HG03175 (cell line): ENCODE results near the gene DTX1.
"Not testable (repeated sequence)": the region's sequence is repeated elsewhere in the genome, so short reads cannot be mapped to it uniquely, and the experiment has no call there.

ENCODE experiments used
- ATAC-seq: cut with Tn5 transposase; IDR thresholded peaks from one replicate; pipeline ENCODE4 v1.9.1; 2021; ENCODE audit warnings: mild to moderate bottlenecking, moderate library complexity; ENCODE audit not compliant: unreplicated experiment

DTX1 gene

GRCh38 chr12:113112043-113112899 lies 55.7 kb downstream of the DTX1 start:
- no peak for ATAC-seq

DNA sequence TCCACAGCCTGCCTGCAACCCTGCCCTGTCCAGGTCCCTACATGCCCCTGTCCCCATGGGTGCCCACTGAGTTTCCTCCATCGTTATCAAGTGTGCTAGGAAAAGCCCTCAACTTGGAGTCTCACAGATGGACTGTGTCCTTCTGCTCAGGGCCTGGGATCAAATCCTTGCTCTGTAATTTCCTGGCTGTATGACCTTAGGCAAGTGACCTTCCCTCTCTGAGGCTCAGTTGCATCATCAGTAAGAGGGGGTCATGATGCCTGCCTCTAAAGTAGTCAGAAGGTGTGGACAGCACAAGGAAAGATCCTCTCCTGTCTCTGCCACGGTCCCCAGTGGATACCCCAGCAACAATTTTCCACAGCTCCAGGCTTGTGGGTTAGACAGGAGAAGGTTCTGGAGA lies 56.9 kb downstream of the DTX1 start:
- no peak for ATAC-seq

- no peak for ATAC-seq
Observed at GRCh38 chr12:113114447-113115178, 58.1 kb downstream of the DTX1 start.

DNA sequence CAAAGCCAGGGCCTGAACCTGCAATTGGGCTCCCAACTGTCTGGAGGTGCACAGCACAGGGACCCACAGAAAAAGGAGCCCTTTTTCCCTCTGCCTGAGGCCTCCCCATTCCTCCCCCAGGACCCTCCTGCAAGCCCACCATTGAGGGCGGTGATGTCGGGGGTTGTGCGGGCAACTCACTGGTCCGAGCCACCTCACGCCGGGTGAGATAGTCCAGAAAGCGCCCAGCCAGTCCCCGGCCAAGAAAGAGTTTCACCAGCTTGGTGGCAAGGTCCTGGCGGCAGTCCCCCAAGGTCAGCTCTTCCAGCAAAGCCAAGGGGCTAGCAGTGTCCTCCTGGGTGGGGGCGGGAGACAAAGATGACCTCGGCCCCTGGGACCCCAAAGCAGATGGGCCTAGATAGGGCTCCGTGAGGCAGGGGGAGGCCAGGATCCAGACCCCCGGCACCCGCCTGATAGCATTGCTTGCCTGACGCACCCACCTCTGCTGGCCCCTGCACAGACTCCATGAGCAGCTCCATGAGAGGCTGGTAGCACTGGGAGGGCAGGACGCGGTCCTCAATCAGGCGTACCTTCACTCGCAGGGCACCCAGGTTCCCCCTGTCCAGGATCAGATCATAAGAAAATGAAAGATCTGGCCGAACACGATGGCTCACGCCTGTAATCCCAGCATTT lies 59.1 kb downstream of the DTX1 start:
- ATAC-seq, result no peak

DNA sequence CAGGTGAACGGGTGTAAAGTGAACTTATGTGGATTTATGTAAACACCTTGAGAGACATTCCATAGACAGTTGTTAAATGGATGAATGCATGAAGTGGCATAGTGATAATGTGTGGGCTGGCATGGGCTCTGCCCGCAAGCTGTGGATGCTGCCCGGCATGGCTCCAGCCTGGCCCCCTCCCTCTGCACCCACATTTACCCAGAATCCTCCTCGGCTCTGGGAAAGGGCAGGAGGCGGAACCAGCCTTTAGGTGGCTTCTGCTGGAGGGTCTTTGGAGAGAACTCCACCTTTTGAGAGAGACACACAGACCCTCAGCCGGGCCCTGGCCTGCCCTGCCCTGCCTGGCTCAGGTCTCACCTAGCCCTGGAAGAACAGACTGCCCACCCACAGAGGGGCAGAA lies 60.3 kb downstream of the DTX1 start:
- no peak for ATAC-seq

GRCh38 chr12:113117684-113118083 lies 61.2 kb downstream of the DTX1 start:
- ATAC-seq, result not testable (repeated sequence)

DNA sequence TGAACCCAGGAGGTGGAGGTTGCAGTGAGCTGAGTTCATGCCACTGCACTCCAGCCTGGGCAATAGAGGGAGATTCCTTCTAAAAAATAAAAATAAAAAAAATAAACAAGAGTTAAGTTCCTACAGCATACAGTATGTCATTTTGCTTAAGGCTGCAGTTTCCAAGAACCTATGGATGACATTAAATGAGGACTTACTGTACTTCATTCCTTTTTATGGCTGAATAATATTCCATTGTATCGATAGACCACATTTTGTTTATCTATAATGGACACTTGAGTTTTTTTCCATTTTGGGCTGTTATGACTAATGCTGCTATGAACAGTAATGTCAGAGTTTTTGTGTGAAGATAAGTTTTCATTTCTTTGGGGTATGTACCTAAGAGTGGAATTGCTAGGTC lies 61.6 kb downstream of the DTX1 start:
- ATAC-seq, result no peak

- no peak for ATAC-seq
Observed at GRCh38 chr12:113119980-113120669, 63.6 kb downstream of the DTX1 start.

- ATAC-seq, result no peak
Observed at GRCh38 chr12:113120670-113121370, 64.3 kb downstream of the DTX1 start.

GRCh38 chr12:113127791-113128199 lies 71.3 kb downstream of the DTX1 start:
- no peak for ATAC-seq

- no peak for ATAC-seq
Observed at GRCh38 chr12:113128802-113129663, 72.5 kb downstream of the DTX1 start.

GRCh38 chr12:113129664-113130456 lies 73.3 kb downstream of the DTX1 start:
- no peak for ATAC-seq

- no peak for ATAC-seq
Observed at GRCh38 chr12:113130457-113131135, 74.1 kb downstream of the DTX1 start.

GRCh38 chr12:113131556-113131955 lies 75.0 kb downstream of the DTX1 start:
- ATAC-seq, result no peak

DNA sequence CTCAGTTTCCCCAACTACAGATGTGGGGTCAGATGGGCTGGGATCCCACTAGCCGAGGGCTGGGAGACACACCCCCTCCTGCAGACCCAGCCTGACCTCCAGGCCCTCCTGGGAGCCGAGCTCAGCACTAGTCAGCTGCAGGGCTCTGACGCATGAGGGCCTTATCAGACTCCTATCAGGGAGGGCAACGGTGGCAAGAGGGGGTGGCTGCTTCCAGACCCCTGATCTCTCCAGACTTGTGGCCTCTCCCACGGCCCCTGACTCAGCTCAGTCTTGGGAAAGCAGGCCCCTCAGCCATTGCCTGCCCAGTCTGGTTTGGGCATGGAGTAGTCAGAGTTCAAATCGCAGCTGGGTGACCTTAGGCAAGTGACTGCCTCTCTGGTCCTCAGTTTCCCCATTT lies 76.5 kb downstream of the DTX1 start:
- no peak for ATAC-seq

DNA sequence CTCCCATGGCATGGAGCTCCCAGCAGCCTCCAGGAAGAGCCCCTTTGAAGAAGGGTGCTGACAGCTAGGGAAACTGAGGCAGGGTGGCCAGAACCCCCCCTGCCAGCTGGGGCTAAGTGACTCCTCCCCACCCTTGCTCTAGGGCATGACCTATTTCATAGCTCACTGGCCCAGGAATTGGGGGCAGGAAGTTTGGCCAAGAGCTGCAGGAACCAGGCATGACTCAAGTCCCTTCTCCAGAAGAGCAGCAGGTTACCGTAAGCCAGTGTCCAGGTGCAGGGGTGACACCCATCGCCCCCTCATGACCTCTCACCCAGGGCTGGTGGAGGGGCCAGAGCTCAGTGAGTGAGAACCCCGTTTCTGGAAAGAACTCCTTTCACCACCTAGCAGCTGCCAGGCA lies 77.1 kb downstream of the DTX1 start:
- no peak for ATAC-seq

DNA sequence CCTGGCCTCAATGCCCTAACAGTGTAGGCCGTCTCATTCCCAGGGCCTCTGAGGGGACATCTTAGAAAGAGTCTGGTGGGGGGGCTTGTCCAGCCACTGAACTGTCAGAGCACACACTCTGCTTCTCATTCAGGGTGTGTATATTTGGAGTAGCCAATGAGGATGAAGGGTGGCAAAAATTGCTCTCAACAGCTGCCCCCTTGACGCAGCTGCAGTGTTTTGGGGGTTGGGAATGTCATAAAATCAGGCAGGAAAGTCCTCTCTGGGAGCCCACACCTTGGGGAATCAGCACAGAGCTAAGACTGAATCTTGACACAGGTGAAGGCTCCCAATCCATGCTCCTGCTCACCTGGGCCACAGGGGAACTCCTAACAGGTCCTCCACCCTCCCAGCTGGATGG lies 77.5 kb downstream of the DTX1 start:
- ATAC-seq, result no peak

DNA sequence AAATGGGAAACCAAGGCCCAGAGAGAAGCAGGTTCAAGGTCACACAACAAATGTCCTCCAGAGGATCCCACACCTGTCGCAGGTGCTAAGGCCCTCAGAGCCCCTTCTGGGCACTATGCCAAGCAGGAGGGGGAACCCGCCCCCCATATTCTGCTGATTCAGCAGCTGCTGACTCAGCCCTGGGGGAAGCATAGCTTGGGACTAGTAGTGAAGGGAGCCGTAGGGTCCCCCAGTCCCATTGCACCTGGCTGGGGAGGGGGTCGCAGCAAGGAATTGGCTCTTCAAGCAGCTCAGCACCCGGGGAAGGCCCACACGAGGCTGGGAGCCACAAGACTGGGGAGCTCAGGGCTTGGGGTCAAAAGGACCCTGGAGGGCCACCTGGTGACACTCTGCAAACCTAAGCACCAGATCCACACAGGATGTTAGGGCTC lies 78.0 kb downstream of the DTX1 start:
- no peak for ATAC-seq
